AG10803 (cell line): ENCODE data around the gene GSTO2.

ENCODE experiments used
- DNase-seq: peaks from one replicate; pipeline ENCODE4 v3.0.0; 2010; ENCODE audit warnings: low read depth
- H3K4me3 ChIP-seq: 2 replicates; pipeline ENCODE4 v1.5.1; 2011; ENCODE audit warnings: mild to moderate bottlenecking, low read length, control low read depth
- TF ChIP-seq, protein P1 (sequence below): conservative IDR thresholded peaks from 2 replicates; pipeline ENCODE4 v1.5.1; 2011; ENCODE audit warnings: mild to moderate bottlenecking, low read length, control low read depth, inconsistent platforms

Gene GSTO2

DNA sequence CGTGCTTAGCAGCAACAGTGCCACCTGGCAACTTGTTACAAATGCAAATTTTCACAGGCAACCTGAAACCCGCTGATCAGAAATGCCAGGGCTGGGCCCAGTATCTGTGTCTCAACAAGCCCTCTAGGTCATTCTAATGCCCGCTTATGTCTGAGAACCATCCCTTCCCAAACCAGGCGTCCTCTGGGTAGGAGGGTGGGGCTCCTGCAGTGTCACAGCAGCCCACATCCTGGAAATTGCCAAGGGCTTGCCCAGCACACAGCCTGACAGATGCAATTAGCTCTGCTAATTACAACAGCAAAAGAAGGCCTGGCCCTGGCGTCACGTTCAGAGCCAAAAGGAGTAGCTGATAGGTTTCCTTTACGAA, 53.4 kb downstream of the GSTO2 start:
- DNase-seq: peak; percentile 24
- H3K4me3 ChIP-seq: no peak overlapping the region

DNA sequence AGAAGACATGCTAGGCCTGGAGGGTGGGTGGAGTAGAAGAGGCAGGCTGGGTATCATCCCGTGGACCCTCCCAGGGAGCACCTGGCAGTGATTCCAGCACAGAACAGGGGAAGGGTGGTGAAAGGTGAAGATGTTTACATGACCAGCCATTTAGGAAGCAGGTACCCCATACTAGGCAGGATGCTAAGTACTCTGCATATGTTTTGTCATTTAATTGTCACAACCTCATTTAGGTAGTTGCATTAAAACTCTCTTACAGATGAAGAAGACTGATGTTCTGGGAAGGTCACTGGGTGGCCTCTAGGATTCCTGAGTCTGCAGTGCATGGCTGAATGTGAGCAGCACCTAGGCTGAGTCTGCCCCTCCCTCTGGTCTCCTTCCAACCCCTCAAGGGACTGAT, 54.1 kb downstream of the GSTO2 start:
- no peak overlapping the region for H3K4me3 ChIP-seq
- DNase-seq: no peak
- TF ChIP-seq, protein P1, sequence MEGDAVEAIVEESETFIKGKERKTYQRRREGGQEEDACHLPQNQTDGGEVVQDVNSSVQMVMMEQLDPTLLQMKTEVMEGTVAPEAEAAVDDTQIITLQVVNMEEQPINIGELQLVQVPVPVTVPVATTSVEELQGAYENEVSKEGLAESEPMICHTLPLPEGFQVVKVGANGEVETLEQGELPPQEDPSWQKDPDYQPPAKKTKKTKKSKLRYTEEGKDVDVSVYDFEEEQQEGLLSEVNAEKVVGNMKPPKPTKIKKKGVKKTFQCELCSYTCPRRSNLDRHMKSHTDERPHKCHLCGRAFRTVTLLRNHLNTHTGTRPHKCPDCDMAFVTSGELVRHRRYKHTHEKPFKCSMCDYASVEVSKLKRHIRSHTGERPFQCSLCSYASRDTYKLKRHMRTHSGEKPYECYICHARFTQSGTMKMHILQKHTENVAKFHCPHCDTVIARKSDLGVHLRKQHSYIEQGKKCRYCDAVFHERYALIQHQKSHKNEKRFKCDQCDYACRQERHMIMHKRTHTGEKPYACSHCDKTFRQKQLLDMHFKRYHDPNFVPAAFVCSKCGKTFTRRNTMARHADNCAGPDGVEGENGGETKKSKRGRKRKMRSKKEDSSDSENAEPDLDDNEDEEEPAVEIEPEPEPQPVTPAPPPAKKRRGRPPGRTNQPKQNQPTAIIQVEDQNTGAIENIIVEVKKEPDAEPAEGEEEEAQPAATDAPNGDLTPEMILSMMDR: no peak

More for the DNA sequence above, 53.4 kb downstream of the GSTO2 start:
- TF ChIP-seq, protein P1: no peak

DNA sequence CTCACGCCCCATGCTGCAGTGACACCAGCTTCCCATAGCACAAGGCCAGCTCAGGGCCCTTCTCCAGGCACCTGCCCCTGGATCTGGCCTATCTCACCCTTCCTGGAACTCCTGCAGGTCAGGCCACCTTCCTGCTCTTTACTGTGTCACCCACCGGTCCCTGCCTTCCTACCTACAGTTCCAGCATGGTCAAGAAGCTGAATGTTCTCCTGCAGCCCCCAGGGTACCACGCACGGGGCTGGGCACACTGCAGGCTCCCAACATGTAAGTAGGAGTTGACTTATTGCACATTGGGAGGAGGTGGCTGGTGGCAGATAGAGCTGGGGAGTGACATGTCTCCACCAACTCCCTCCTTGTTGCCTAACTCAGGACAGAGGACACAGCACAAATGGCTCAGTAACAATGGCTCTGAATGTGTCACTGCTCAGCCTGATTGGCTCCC, 54.8 kb downstream of the GSTO2 start:
- no peak for DNase-seq
- TF ChIP-seq, protein P1: no peak
- H3K4me3 ChIP-seq: no peak overlapping the region

DNA sequence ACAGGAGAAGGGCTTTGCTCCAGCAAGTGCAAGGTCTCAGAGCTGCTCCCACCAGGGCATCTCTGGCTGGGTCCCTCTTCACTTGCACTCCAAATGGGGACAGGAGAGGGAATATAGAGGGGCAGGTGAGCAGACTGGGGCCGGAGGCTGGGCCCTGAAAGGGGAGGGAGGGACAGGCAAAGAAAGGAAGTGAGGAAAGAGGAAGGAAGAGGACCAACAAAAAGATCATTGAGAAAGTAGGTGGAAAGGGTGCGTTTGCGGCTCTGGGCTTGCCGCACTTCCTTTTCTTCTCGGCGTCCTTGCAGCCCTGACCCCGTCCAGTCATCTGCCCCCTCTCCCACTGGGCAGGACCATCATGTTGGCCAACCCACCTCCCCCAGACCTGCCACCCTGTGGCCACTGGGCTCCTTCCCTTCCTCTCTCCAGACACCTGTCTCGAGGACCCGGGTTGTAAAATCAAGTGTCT, 55.3 kb downstream of the GSTO2 start:
- H3K4me3 ChIP-seq: no peak overlapping the region
- TF ChIP-seq, protein P1: no peak
- DNase-seq: no peak

DNA sequence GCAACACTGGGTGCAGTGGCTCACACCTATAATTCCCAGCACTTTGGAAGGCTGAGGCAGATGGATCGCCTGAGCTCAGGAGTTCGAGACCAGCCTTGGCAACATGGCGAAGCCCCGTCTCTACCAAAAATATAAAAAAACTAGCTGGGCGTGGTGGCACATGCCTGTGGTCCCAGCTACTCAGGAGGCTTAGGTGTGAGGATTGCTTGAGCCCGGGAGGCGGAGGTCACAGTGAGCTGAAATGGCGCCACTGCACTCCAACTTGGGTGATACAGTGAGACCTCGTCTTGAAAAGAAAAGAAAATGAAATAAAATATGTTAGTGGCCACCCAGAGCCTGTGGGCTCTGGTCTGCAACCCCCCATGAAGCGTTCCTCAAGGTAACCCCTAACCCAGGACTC, 55.9 kb downstream of the GSTO2 start:
- TF ChIP-seq, protein P1: no peak
- no peak overlapping the region for H3K4me3 ChIP-seq
- no peak for DNase-seq

DNA sequence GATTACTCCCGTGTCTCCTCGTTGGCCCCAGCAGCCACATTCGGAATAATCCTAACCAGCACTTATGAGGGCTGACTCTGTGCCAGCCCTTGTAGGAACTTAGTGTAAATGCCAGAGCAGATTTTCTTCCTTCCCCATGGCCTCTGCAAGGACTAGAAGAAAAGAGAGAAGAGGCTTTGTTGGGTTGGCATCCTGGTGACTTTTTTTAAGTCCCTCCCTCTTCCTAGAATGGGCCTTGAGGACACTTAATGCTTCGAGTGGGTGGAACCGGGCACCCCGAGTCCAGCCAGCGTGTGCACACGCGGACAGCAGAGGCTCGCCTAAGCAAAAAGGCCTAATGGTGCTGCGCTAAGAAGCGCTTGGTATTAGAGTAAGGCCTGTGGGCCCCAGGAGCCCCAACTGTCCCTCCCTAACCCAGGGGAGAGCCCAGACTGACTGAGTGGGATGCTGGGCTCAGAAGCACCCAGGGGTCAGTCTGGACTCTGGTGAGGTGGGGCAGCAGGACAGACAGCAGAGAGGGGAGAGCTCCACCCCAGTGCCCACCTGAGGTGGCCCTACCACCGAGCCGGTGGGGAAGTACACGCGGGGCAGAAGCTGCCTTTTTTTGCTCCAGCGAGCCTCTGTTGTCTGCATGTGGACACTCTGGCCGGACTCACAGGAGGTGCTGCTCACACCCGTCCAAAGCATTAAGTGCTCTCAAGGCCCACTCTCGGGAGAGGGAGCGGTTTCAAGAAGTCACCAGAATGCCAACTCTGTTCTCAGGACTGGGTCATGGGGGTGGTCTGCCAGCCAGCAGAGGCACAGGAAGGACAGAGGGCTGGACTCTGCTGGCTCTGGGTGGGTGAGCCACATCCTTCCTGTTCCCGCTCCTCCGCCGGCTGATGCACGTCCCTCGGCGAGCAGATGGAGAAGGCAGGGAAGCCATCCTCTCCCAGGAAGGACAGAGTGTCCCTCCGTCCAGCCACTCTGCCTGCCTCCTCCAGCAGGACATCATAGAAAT, 56.8 kb downstream of the GSTO2 start:
- no peak for DNase-seq

More for the DNA sequence above, 56.8 kb downstream of the GSTO2 start:
- H3K4me3 ChIP-seq: no peak overlapping the region
- TF ChIP-seq, protein P1: no peak
